COLO668 (cell line): ENCODE data around the gene CD68.
"Not testable (repeated sequence)": the region's sequence is repeated elsewhere in the genome, so short reads cannot be mapped to it uniquely, and the experiment has no call there.

Source experiments
- DNase-seq: peaks from one replicate; lab custom pipeline; 2025; ENCODE audit not compliant: unreplicated experiment; lab: John Stamatoyannopoulos, UW

Gene CD68

DNA sequence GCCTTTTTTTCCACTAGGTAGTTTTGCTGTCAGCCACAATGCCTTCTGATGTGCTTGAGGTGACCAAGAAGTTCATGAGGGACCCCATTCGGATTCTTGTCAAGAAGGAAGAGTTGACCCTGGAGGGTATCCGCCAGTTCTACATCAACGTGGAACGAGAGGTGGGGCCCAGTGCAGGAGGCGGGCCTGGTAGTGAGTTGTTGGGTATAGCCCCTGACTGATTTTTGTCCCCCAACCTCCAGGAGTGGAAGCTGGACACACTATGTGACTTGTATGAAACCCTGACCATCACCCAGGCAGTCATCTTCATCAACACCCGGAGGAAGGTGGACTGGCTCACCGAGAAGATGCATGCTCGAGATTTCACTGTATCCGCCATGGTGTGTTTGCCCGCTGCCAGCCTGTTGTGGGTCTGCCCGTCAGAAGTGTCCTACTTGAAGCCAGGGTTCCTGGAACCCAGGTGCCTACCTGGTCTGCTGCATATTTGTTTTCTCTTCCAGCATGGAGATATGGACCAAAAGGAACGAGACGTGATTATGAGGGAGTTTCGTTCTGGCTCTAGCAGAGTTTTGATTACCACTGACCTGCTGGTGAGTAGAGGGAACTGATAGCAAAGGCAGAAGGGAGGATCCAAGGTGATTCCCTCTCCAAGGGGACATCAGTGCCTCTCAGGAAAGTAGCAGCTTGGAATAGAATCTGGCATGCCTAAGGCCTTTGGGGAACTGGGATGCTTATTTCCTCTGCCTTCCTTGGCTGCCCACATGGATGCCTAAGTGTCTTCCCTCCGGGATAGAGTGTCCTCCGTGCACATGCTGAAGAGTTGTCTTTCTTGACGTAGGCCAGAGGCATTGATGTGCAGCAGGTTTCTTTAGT, 1.9 kb upstream of the CD68 start:
- no peak for DNase-seq

DNA sequence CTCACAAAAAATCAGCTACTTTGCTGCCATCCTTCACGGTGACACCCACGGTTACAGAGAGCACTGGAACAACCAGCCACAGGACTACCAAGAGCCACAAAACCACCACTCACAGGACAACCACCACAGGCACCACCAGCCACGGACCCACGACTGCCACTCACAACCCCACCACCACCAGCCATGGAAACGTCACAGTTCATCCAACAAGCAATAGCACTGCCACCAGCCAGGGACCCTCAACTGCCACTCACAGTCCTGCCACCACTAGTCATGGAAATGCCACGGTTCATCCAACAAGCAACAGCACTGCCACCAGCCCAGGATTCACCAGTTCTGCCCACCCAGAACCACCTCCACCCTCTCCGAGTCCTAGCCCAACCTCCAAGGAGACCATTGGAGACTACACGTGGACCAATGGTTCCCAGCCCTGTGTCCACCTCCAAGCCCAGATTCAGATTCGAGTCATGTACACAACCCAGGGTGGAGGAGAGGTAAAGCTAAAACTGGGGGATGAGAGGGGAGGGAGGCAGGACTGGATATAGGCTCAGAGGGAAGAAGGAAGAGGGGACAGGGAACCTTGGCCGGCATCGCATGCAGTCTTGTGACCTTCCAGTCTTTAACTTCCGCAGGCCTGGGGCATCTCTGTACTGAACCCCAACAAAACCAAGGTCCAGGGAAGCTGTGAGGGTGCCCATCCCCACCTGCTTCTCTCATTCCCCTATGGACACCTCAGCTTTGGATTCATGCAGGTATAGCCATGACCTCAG, 581 bp downstream of the CD68 start:
- peak; percentile 8 for DNase-seq

DNA sequence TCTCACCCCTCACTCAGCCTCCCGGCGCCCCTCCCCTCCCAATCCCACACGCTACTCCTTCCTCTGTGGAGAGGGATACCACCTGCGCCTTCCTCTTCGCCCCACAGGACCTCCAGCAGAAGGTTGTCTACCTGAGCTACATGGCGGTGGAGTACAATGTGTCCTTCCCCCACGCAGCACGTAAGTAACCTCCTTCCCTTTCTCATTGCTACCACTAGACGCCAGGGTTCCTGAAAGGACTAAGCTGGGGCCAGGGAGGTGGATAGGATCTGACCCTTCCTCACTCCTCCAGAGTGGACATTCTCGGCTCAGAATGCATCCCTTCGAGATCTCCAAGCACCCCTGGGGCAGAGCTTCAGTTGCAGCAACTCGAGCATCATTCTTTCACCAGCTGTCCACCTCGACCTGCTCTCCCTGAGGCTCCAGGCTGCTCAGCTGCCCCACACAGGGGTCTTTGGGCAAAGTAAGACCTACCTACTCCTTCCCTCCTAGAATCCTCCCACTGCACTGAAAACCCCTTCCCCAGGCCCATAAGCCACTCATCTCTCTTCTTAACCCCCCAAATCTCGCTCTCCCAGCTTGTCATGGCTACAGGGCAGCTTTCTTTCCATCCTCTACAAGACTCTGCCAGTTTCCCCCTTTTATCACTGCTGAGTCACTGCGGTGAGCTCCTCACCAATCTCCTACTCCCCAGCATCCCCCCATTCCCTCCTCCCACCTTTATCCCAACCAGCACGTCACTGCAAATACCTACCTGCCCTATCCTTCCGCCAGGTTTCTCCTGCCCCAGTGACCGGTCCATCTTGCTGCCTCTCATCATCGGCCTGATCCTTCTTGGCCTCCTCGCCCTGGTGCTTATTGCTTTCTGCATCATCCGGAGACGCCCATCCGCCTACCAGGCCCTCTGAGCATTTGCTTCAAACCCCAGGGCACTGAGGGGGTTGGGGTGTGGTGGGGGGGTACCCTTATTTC, 1.5 kb downstream of the CD68 start:
- DNase-seq = no peak

DNA sequence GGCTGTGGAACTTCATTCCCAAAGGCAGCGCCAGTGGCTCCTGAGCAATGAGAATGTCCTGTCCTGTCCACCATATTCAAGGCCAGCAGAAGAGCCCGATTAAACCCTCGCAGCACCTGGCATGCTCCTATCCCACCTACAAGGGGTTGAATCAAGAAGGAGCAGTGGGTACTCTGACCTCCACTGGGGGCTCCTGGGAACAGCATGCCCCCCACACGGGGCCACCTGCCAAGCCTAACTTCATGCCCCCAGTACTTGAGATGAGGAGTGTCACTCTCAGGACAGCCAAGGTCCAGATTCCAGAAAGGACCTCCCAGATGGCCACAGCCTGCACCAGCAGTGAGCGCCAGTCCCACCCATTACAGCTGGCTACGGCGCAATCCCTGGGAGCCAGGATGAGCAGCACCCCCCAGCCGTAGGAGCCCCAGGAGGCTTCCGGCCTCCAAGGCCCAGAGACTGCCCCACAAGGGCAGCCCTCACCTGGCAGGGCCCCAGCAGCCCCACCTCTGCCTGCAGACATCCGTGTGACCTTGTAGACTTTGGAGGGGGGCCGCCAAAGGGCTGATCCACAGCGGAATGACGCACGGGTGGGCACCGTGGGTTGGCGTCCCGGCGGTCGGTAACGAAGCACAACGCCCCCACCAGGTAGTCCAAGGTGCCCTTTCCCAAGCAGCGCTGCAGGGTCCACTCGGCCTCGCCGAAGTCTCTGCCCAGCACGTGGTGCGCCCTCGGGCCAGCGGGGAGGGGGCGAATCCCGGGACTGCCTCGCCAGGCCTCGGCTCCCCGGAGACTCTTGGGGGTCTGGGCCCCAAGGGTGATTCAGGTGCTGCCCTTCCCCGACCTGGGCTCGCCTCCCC, 3.2 kb downstream of the CD68 start:
- peak; percentile 31 for DNase-seq

DNA sequence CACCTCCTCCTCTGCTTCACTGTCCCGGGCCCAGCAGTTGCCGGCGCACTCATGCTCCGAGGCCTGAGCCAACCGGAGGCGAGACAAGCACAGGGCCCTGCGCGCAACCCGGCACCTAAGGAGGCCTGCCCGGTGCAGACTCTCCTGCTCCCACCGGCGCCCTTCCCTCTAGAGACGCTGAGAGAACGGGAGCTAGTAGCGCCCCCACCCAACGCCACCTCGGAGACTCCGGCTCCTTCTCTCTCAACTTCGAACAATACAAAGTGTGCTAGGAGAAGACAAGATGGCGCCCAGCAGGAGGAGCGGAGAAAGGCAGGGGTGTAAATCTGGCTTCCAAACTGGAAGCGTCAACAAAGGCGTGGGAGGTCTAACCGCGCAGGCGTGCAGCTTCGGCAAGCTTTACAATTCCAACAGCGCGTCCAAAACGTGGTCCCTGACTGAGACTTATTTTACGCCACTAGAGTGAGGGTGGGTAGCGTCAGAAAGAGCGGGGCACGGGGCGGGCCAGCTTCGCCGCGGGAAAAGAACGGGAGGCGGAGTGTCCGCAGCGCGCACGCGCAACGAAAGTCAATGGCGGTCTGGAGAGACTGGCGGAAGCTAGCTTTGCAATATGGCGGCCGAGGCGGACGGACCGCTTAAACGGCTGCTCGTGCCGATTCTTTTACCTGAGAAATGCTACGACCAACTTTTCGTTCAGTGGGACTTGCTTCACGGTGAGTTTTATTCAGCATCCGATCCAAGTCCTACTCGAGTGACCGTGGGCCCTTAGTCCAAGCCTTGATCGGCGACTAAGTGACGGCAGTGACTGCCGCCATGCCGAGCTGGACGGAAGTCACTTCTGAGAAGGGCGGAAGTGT, 4.0 kb downstream of the CD68 start, which contains the start of gene MPDU1:
Gene MPDU1 (plus strand): TSS at position 600 of the 857 bp plus-strand sequence. CDS start 11 bp downstream, at position 611.
- peak; percentile 93 for DNase-seq

DNA sequence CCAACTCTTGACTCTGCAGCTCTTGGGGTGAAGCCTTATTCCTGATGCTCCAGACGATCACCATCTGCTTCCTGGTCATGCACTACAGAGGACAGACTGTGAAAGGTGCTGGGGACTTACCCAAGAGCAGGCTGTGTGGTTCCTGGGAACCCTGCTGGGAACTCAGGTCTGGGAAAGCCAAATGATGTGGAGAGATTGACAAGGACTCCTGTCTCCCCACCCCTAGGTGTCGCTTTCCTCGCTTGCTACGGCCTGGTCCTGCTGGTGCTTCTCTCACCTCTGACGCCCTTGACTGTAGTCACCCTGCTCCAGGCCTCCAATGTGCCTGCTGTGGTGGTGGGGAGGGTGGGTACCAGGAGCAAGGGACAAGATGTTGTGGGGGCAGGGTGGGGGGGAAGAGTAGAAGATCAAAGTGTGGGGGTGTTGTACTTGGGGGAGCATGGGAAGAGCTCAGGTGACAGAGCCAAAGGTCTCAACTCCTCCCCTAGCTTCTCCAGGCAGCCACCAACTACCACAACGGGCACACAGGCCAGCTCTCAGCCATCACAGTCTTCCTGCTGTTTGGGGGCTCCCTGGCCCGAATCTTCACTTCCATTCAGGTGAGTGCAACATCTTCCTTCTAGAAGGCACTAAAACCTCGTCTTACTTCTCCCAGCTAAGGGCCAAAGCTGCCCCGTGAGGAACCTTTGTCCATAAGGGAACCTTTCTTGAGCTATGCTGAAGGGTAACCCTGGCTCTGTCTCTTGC, 7.4 kb downstream of the CD68 start:
- no peak for DNase-seq

DNA sequence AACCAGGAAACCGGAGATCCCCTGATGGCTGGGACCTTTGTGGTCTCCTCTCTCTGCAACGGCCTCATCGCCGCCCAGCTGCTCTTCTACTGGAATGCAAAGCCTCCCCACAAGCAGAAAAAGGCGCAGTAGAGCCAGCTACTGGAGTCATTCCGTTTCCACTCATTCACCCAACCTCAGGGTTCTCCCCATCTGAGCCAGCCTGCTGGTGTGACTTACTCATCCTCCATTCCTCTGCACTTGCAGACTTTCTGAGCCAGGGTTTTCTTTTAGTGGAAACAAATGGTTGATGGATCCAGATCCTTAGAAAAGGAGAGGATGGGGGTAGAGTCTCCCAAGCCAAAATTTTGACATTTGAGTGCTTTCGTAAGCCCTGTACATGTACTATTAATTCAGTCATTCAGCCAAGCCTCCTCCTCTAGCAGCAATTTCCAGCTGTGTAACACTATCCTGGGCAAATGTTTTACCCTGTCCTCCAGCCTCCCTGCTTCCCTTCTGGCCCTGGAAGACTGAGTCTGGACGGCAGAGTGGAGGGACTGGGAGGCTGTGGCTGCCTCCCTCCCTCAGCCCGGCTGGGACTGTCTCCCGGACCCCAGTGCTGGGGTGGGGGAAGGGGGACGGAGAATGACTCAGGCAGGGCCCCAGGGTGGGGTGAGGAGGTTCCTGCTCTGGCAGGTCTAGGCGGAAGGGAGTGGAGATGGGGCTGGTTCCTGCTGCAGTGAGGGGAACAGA, 8.1 kb downstream of the CD68 start:
- DNase-seq = no peak

DNA sequence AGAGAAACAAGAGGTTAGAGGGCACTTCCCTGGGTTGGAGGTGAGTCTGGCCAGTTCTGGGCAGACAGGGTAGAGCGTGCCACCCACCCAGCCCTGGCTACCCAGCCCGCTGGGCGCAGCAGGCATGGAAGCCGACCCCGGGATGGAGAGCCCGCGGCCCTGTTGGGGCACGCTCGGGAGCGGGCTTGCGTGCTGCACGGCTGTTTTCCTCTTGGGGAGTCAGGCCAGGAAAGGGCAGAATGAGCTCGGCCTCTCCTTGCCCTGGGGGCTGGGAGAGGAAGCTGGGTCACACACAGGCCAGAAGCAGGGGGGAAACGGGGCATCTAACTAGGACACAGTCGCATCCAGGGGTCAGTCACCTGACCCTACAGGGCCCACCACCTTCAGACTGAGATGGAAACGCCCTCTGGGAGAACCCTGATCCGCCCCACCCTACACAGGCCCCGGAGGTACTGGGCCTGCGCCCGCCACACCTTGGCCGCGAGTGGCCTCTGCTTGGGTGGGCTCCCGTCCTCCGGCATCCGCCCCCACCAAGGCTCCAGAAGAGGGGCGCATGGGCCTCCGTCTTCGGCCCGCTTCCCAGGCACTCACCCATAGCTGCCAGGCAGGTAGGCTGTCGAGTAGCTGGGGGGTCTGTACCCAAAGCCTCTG, 9.2 kb downstream of the CD68 start:
- DNase-seq = no peak

DNA sequence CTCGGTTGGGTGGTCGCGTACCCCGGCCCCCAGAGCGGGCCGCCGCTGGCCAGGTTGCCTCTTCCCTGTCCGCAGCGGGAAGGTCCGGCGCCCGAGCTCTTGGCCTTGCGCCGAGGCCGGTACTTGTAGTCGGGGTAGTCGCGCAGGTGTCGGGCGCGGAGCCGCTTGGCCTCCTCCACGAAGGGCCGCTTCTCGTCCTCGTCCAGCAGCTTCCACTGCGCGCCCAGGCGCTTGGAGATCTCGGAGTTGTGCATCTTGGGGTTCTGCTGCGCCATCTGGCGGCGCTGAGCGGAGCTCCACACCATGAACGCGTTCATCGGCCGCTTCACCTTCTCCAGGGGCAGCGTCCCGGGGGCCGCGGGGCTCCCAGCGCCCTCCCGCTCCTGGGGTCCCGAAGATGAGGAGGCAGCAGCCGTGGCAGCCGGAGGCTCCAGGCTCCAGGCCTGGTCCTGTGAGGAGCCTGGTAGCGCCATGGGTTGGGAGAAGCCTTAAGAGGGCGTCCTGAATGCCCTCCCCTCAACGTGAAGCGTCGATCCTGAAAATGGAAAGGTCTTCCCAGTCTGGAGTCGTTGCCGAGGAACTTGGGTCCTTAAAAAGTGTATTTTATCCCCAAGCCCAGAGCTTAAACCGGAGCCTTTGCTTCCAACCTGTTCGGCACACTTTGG, 9.9 kb downstream of the CD68 start:
- peak; percentile 52 for DNase-seq

DNA sequence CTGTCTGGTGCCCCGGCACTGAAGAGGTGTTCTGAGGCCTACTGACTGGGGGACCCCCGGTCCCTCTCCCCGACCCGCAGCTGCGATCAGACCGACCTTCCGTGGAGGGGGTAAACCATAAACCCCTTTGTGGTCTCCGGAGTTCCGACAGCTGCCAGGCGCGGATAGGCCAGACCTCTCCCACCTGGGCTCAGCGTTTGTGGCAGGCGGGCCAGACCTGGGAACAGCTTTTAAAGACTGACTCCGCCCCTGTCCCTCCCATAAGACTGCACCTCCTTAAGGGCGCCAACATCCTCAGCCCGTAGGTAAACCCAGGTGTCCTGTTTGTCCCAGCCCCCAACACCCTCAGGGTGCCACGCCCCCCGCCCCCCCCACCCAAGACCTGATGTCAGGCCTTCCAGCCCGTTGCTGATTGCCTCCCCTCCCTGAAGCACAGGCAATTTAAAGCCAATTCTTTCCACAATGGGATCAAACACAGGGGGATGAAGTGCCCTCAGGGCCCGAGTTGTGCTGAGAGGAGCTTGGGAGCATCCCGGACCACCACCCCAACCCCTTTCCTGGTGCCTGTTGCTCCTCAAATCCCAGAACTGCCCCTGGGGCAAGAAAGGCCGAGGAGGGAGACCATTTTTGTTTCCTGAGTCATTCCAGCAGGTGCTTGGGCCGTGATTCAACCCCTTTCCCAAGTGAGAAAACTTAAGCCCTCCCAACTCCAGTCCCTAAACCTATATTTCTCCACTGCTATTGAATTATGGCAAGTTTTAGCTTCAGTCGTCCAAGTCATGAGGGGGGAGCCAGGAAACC, 10.7 kb downstream of the CD68 start, which contains the start of gene SOX15:
Gene SOX15 (minus strand): TSS at position 204 of the 801 bp plus-strand sequence. CDS start 418 bp downstream, outside the sequence.
- no peak for DNase-seq

DNA sequence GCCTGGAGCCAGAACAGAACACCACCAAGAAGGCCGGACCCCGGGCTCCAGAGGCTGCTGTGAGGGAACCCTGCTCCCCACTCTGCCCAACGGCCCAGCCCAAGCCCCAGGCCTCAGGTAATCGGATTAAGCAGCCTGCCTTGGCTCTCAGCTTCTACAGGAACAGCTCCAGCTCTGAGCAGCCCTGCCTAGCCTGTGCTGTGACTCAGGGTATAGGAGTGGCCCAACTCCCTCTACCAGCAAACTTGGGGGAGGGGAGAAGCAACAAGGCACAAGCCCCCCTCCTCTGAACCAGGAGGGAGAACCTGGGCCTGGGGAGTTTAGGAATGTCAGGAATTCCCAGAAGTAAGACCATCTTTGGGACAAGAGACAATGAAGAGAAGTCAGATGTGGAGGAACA, 11.3 kb downstream of the CD68 start:
- no peak for DNase-seq

DNA sequence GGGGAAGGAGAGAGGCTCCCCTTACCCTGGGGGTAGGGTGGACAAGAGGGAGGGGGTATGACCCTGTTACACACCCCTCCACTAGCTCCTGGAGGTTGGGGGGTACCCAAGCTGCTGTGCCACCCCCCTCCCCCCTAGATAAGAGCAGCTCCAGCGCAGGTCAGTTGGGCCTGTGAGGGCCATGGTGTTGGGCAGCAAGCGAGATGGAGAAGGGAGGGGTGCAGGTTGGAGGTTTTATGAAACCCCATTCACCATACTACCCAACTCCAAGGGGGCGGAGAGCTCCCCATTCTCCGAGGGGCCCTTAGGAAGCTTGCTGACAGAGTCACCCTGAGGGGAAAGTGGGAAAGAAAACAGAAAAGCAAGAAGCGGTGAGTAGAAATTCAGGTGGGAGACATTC, 12.2 kb downstream of the CD68 start:
- no peak for DNase-seq

DNA sequence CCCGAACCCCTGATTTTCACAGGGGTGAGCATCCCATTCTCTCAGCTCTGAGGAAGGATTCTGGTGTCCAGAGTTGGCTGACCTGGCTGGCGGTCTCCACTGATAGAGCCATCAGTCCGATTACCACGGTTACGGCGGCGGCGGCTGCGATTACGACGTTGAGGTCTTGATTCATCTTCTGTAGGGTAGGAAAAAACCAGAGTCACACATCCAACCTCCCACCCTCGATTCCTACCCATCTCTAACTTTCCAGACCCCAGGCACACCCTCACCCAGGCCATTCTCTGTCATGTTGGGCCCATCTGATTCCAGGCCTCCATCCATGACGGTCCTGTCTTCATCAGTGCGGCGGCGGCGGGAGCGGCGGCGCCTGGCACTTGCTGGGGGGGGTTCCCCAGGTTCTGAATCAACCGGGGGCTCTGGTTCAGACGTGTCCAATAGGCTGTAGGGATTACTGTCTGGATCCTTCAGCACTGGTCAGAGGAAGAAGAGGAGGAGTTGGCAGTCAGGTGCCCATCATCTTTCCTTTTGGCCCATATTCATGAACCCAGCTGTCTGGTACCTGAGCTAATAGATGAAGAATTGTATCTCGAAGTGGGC, 13.1 kb downstream of the CD68 start:
- DNase-seq = no peak

DNA sequence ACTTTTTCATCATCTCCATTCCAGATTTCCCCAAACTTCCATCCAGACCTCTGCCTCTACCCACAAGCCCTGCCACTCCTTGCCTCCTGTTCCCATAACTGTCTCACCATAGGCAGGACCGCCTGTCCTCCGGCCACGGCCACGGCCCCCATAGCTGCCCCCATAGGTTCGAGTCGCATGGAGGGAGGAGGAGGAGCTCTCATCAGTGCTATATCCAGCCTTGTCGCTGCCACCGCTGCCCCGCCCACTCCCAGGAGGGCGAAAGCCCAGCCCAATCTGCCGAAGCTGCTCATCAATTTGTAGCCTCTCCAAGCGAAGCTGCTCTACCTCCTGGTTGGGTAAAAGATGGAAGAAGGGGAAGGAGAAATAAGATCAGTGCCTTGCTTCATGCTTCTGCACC, 13.9 kb downstream of the CD68 start:
- no peak for DNase-seq

DNA sequence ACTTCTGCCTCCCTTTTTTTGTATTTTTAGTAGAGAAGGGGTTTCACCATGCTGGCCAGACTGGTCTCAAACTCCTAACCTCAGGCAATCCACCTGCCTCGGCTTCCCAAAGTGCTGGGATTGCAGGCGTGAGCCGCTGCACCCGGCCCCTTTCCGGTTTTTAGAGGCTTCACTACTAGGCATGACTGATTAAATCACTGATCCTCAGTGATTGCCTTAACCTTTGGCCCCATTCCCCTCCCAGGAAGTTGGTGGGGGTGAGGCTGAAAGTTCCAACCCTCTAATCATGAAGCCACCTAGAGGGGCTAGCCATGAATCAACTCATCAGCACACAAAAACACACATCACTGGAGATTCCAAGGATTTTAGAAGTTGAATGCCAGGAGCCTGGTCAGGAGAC, 18.1 kb downstream of the CD68 start:
- DNase-seq = not testable (repeated sequence)
